DMS79 treated with DMSO at 0.1 percent for 48 hours (cell line): Measurements from ENCODE around the gene ZNF423.
A peak's percentile ranks its signal among the peaks of the same experiment; 100 is the strongest.

Experiments
- DNase-seq: peaks from one replicate; lab custom pipeline; 2025; lab: John Stamatoyannopoulos, UW

Gene ZNF423

DNA sequence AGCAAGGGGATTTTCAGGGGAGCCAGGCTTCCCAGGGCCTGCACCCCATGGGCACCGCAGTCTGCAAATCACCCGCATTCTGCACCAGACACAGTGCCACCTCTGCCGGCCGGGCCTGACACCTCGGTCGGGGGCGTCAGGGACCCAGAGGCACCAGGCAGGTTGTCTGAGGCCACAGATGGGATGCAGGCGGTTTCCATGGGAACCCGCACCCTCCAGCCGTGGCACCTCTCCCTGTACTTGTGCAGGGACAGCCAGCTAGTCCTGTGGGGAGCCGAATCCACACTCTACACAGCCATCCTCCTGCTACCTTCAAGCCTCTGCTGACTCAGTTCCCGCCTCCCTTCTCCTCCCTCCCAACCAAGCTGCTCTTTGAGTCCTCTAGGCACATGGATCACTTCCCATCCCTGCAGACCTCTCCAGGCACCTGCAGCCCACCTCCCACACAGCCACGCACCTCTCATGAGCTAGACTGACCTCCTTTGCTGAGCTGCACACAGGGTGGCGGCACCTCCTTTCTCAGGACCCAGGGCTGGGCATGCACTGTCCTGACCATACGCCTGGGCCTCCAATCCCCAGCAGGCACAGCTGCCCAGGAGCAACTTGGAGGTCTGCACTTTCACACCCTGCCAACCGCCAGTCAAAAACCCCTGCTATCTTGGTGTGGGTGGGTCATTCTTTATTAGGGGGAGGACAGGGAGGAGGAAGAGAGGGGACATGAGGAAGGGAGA is 362.9 kb downstream of the ZNF423 start:
- DNase-seq: no peak

- DNase-seq: peak; percentile 26
These were observed 363.8 kb downstream of the ZNF423 start for GRCh38 chr16:49491771-49492761.

DNA sequence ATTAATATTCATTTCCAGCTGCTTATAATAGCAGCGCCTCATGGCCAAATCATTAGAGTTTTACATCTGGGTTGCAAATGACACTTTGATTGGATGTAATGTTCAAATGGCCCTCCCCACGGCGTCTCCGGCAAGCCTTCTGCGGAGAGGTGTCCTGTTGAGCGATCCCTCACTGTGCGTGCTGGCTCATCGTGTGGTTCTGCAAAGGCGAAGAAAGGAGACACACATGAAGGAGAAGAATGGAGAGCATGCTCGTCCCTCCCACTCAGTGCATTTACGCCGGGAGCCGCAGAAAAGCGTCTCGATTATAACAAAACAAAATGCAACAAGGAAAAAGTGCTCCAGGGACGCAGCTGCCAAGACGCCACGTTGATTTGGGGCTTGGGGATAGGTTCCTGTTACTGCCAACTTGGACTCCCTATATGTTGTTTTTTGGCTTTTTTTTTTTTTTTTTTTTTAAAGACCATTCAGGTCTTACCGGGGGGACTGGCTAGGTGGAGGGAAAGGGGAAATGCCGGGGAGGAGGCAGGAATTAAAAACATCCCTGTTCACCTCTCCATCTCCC is 364.7 kb downstream of the ZNF423 start:
- peak; percentile 3 for DNase-seq

- DNase-seq: no peak
These were observed 365.6 kb downstream of the ZNF423 start for GRCh38 chr16:49490321-49490705.

DNA sequence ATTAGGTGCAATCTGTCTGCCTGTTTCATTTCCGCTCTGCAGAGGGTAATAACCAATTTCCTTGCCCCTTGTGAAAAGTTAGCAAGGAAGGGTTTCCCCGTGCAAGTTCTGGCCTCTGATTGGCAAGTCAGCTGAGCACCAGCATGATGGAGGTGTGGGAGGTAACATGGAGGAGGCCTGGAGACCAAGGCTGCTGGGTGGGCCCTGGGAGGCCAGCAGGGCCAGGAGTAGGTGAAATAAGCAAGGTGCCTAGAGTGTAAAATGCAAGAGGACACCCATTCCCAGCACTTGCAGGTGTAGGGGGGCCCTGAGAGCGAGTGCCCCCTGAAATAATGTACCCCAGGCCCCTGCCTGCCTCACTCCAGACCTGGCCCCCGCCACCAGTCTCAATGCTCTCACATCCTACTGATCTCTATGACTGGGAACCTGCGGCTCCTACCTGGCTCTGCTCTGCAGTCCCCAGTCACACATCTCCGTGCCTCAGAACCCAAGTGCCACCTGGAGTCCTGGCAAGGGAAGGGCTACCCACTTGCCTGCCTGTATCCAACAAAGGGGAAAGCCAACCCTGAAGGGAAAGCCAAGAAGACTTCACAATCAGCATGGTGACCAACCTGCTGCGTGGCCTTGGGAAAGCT is 366.1 kb downstream of the ZNF423 start:
- DNase-seq: no peak

GRCh38 chr16:49488740-49489525 is 367.0 kb downstream of the ZNF423 start:
- no peak for DNase-seq

DNA sequence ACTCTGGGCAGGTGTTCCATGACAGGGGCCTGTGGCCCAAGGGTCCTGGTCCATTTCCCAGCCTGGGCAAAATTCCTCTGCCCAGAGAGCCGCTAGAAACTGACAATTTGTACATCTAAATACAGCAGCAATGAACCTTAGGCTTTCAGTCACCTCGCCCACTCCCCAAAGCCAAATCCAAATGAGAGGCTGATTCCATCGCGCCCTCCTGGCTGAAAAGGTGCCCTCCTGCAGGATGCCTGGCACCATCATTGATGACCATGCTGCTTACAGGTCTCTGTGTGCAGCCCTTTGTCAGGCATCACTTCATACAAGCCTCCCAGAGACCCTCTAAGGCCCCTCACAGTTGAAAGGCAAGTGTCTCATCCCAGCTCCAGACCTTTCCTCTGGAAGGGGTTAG is 367.6 kb downstream of the ZNF423 start:
- no peak for DNase-seq

- DNase-seq: no peak
These were observed 368.2 kb downstream of the ZNF423 start for GRCh38 chr16:49487746-49488145.

- no peak for DNase-seq
These were observed 369.5 kb downstream of the ZNF423 start for GRCh38 chr16:49486400-49486799.

- no peak for DNase-seq
These were observed 370.2 kb downstream of the ZNF423 start for GRCh38 chr16:49485663-49486062.

- no peak for DNase-seq
These were observed 371.0 kb downstream of the ZNF423 start for GRCh38 chr16:49484936-49485335.

DNA sequence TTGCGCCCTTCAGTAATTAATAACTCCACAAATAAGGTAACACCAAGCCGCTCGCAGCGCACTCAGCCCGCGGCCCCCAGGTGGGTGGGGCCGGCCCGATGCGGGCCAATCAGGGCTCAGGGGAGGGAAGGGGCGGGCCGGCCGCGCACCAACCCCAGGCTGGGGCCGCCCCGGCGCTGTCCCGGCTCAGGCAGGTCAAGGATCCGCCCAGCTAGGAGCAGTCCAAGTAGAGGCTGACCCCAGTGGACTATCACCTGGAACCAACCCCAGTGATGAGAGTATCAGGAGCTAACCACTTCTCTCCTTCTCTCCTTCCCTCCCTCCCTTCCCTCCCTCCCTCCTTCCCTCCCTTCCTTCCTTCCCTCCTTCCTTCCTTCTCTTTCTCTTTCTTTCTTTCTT is 371.5 kb downstream of the ZNF423 start:
- no peak for DNase-seq

- DNase-seq: no peak
These were observed 372.1 kb downstream of the ZNF423 start for GRCh38 chr16:49483651-49484450.

DNA sequence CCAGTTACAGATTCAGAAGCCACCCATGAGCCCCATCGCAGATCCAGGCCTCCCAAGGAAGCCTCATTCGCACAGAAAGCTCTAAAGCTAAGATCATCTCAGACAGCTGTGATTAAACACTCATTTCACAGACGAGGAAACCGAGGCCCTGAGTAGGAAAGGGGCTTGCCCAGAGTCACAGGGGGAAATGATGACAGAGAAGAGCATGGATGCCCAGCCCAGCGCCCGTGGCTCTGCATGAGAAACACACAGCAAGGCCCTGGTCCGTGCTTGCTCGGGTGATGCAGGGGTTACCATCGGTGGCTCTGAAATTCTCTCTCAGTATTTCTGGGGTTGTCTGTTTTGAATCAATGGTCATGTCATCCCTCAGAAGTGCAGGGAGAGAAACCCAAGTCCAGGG is 372.7 kb downstream of the ZNF423 start:
- no peak for DNase-seq

DNA sequence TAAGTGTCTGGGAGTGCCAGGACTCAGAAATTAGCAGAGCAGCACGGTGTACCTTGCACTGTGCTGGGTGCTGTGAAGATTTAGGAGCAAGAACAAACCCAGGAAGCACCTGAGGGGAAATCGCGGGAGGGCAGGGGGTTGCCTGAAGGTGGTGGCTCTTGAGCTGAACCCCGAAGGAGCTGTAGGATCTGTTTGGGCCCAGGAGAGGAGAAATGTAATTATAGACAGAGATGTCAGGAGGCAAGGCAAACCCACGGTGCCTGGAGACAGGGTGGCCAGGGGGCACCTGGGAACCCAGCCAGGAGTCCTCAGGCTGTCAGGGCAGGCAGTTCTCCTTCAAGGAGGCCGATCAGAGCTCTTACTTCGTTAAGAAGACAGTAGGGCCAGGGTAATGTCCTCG is 373.2 kb downstream of the ZNF423 start:
- no peak for DNase-seq

DNA sequence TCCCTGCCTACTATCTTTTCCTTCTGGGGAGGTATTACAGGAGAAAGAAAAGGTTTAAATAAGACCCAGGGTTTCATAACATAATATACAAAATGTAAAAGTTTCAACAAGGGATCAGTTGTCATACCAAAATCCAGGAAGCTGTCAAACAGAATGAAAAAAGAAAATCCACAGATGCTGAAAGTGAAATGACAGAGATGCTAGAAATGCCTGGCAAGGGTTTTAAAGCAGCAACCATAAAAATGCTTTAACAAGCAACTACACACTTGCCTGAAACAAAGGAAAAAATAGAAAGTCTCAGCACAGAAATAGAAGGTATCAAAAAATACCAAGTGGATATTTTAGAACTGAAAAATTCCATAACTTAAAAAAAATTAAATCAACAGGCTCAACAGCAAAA is 377.3 kb downstream of the ZNF423 start:
- no peak for DNase-seq

- no peak for DNase-seq
These were observed 377.8 kb downstream of the ZNF423 start for GRCh38 chr16:49478107-49478506.

DNA sequence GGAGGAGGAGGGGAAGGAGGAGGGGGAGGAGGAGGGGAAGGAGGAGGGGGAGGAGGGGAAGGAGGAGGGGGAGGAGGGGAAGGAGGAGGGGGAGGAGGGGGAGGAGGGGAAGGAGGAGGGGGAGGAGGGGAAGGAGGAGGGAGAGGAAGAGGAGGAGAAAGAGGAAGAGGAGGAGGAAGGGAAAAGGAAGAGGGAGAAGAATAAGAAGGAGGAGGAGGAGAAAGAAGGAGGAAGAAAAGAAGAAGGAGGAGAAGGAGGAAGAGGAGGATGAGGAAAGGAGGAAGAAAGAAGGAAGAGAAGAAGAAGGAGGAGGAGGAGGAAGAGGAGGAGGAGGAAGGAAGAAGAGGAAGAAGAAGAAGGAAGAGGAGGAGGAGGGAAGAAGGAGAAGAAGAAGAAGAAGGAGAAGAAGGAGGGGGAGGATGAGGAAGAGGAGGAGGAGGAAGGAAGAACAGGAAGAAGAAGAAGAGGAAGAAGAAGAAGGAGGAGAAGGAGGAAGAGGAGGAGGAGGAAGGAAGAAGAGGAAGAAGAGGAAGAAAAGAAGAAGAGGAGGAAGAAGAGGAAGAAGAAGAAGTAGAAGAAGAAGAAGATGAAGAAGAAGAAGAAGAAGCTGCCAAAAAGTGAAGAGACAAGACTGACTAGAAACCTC is 378.5 kb downstream of the ZNF423 start:
- DNase-seq: no peak

DNA sequence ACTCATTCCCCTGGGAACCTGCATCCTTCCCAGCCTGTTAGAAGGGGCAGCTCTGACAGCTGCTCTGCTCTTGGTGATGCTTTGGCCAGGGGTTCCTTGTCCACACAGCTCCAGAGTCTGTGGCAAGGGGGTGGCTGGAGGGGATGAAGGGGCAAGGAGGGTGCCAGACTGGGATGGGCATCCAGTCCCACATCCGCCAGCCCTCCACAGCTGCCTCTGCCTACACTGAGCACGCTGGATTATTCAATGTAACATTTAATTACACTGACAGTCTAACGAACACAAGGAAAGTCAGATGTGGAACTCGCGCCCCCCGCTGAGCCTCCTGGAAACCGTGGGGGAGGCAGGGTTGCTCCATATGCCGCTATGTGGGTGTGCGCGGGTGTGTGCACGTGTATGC is 381.2 kb downstream of the ZNF423 start:
- DNase-seq: no peak

DNA sequence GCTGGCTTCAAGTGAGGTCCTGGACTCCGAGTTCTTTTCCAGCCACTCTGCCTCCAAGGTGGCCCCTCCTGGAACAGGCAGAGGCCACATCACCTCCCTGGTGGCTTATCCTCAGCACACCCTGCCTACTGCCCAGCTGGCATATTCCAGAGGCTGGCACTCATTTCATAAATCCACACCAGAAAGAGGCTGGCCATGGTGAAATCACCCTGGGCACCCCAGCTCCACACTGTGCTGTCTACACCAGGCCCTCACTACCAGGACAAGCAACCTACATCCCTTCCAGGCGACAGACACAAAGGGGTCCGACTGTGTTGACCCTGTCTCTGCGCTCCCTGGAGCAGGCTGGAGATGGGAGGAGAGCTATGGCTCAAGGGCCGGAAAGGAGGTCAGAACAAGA is 382.1 kb downstream of the ZNF423 start:
- no peak for DNase-seq
